ENCODE results near the gene VASH2.

VASH2 gene

GRCh38 chr1:212937034-212937433 lies 13.3 kb upstream of the VASH2 start:
- Histone ChIP-seq H3K27me3 (replicated peaks; ENCODE audit: control insufficient read depth, insufficient read depth, low read length) (no peaks in the 10 kb centered on the region), H3K4me3 (replicated peaks; ENCODE audit: low read depth, low read length) (no peak overlapping the region), H3K36me3 (ENCODE audit: control insufficient read depth, insufficient read depth, low read length) (no peaks in the 10 kb centered on the region)
- no peak for DNase-seq (ENCODE audit: extremely low read depth, insufficient read length)
- no peak for TF ChIP-seq CTCF (IDR thresholded peaks at IDR 0.05; ENCODE audit: insufficient read depth, low read length, poor library complexity, severe bottlenecking)

GRCh38 chr1:212938846-212939245 lies 11.5 kb upstream of the VASH2 start:
- TF ChIP-seq CTCF (IDR thresholded peaks at IDR 0.05; ENCODE audit: insufficient read depth, low read length, poor library complexity, severe bottlenecking), result no peak
- Histone ChIP-seq H3K4me3 (replicated peaks; ENCODE audit: low read depth, low read length) (no peak overlapping the region), H3K27me3 (replicated peaks; ENCODE audit: control insufficient read depth, insufficient read depth, low read length) (no peaks in the 10 kb centered on the region), H3K36me3 (ENCODE audit: control insufficient read depth, insufficient read depth, low read length) (no peaks in the 10 kb centered on the region)
- no peak for DNase-seq (ENCODE audit: extremely low read depth, insufficient read length)

GRCh38 chr1:212941452-212941851 lies 8.9 kb upstream of the VASH2 start:
- no peak overlapping the region for H3K4me3 ChIP-seq (replicated peaks; ENCODE audit: low read depth, low read length)
- no peak for DNase-seq (ENCODE audit: extremely low read depth, insufficient read length)
- TF ChIP-seq CTCF (IDR thresholded peaks at IDR 0.05; ENCODE audit: insufficient read depth, low read length, poor library complexity, severe bottlenecking), result no peak
- no peaks in the 10 kb centered on the region for H3K36me3 ChIP-seq (ENCODE audit: control insufficient read depth, insufficient read depth, low read length)
- H3K27me3 ChIP-seq (replicated peaks; ENCODE audit: control insufficient read depth, insufficient read depth, low read length), result no peaks in the 10 kb centered on the region

- Histone ChIP-seq H3K4me3 (replicated peaks; ENCODE audit: low read depth, low read length) (no peak overlapping the region), H3K36me3 (ENCODE audit: control insufficient read depth, insufficient read depth, low read length) (no peaks in the 10 kb centered on the region), H3K27me3 (replicated peaks; ENCODE audit: control insufficient read depth, insufficient read depth, low read length) (no peaks in the 10 kb centered on the region)
- DNase-seq (ENCODE audit: extremely low read depth, insufficient read length), result no peak
- no peak for TF ChIP-seq CTCF (IDR thresholded peaks at IDR 0.05; ENCODE audit: insufficient read depth, low read length, poor library complexity, severe bottlenecking)
Observed at GRCh38 chr1:212942679-212943392, 7.5 kb upstream of the VASH2 start.

GRCh38 chr1:212943393-212943710 lies 7.0 kb upstream of the VASH2 start:
- no peaks in the 10 kb centered on the region for H3K36me3 ChIP-seq (ENCODE audit: control insufficient read depth, insufficient read depth, low read length)
- H3K4me3 ChIP-seq (replicated peaks; ENCODE audit: low read depth, low read length), result no peak overlapping the region
- H3K27me3 ChIP-seq (replicated peaks; ENCODE audit: control insufficient read depth, insufficient read depth, low read length), result no peaks in the 10 kb centered on the region
- DNase-seq (ENCODE audit: extremely low read depth, insufficient read length), result no peak
- no peak for TF ChIP-seq CTCF (IDR thresholded peaks at IDR 0.05; ENCODE audit: insufficient read depth, low read length, poor library complexity, severe bottlenecking)

All from GM06990 (cell line).